Activated T-cell treated with anti-CD3 and anti-CD28 coated beads for 1 hour (primary cell): Measurements from ENCODE around the gene LGALS7B.
"Not testable (repeated sequence)": the region's sequence is repeated elsewhere in the genome, so short reads cannot be mapped to it uniquely, and the experiment has no call there.

Experiments used
- DNase-seq: peaks from one replicate; pipeline ENCODE4 v3.0.0-alpha.2; 2020; ENCODE audit warnings: low read depth

The LGALS7B gene

DNA sequence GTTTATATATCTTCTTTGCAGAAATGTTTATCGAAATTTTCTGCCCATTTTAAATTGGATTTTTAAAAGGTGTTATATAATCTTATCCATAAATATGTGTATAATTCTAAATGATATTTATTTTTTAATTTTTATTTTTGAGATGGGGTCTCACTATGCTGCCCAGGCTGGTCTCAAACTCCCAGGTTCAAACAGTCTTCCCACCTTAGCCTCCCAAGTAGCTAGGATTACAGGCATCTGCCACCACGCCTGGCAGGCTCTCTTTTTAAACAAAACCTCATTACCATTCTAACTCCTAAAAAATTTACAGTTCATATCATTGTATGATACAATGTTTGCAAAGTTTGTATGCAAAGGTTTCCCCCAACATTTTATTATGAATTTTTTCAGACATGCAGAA, 7.2 kb downstream of the LGALS7B start:
- no peak for DNase-seq

DNA sequence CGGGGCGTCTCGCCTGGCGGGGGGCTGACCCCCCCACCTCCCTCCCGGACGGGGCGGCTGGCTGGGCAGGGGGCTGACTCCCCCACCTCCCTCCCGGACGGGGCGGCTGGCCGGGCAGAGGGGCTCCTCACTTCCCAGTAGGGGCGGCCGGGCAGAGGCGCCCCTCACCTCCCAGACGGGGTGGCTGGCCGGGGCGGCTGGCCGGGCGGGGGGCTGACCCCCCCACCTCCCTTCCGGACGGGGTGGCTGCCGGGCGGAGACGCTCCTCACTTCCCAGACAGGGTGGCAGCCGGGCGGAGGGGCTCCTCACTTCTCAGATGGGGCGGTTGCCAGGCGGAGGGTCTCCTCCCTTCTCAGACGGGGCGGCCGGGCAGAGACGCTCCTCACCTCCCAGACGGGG, 8.8 kb downstream of the LGALS7B start:
- not testable (repeated sequence) for DNase-seq

DNA sequence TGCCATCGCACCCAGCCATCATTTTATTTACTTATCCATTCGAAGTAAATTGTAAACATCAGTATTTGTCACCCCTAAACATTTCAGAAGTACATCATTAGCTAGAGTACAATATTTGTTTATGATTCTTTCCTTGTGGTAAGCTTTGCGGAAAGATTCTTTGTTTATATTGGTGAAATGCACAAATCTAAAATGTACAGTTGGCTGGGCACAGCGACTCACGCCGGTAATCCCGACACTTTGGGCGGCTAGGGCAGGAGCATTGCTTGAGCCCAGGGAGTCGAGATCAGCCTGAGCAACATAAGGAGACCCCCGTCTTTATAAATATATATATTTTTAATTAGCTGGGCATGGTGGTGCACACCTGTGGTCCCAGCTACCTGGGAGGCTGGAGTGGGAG, 10.1 kb downstream of the LGALS7B start:
- no peak for DNase-seq

DNA sequence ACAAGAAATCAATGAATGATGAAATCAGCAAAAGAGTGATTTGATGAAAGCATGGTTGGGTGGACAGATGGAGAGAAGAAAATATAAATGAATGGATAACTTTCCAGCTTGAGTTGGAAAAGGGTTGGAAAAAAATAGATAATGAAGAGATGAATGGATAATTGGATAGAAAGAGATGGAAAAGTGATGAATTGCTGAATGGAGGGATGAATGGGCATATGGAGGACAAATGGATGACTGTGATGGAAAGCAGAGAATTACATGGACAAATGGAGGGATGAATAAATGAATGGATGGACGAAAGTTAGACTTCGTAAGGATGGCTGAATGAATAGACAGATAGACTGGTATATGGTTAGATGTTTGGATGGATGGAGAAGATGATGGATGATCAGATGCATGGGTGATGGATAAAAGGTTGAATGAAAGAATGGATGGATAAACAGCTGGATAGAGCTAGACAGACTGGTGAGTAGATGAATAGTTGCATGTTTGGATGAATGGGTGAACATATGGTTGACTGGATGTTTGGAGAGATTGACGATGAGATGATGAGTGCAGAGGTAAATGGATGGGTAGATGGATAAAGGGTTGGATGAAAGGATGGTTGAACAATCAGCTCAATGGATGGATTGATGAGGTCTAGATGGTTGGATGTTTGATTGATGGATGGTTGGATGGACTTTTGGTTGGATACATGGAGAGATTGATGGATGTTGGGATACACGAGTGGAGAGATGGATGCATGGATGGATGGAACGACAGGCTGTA, 11.8 kb downstream of the LGALS7B start:
- DNase-seq = no peak

DNA sequence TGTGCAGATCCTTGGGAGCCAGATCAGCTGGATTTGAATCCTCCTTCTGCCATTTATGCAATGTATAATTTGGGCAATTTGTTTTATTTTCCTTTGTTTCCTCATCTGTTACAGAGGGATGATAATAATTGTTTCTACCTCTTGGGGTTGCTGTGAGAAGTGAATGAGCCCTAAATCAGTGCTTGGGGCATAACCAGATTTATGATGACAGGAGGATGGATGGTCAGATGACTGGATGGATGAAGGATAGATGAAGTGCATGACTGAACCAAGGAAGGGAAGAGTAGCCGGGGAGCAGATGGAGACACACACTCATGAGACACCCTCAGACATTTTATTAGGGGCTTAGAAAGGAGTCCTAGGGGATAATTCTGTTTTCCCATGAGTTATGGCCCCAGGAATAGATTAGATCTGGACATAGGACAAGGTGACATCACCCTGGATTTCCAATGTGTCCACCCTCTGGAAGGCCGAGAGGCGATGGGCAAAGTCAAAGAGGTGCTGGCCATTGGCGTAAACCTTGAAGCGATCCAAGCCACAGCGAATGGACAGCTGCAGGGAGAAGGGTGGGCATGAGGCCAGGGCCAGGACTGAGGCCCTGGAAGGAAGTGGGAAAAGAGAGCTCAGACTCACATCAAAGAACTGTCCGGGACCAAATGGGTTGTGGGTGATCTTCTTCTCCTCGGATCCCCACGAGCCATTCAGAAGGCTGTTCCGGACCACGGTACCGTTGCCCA, 12.5 kb downstream of the LGALS7B start:
- DNase-seq = no peak

DNA sequence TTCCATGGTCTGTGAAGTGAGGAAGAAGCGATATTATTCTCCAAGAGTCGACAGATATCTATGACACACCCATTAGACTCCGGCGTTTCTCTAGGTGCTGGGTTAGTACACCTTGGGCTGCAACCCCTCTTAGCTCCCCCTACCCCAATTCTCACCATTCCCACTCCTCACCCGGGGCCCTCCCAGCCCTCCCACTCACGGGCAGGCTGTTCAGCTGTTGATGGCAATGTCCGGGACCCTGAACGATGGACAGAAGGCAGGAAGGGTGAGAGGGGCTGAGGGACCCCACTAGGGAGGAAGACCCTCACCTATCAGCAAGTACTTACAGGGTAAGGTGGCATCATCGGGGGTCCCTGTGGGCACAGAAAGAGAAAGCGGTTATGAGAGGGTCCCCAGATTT, 14.5 kb downstream of the LGALS7B start:
- no peak for DNase-seq

DNA sequence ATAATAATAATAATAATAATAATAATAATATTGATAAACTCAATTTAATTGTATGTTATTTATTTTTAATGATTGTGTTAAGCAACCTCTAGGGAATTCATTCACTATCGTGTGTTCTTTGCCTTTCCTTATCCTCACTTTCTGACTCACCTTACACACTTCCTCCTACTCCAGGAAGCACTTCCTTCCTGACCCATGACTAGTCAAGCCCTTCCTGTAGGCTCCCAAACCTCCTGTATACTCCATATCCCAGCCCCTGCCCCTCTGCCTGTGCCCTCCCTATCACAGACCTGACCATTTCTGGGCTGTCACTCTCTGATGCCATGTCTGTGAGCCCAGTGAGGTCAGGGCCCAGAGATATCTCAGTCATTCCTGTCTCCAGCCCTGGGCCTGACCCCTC, 16.2 kb downstream of the LGALS7B start:
- no peak for DNase-seq

DNA sequence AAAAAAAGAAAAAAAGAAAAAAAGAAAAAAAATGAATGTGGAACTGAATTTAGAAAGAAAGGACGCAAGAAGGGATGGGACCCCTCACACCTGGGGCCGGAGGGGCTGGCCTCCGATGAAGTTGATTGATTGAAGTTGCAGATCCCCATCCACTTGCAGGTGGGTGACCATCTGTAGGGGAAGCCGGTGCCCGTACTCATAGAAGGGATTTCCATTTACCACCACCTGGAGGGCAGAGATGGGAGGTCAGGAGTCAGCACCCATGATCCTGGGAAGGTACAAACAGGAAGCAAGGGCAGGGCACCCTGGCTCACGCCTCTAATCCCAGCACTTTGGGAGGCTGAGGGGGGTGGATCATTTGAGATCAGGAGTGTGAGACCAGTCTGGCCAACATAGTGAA, 17.4 kb downstream of the LGALS7B start:
- no peak for DNase-seq

DNA sequence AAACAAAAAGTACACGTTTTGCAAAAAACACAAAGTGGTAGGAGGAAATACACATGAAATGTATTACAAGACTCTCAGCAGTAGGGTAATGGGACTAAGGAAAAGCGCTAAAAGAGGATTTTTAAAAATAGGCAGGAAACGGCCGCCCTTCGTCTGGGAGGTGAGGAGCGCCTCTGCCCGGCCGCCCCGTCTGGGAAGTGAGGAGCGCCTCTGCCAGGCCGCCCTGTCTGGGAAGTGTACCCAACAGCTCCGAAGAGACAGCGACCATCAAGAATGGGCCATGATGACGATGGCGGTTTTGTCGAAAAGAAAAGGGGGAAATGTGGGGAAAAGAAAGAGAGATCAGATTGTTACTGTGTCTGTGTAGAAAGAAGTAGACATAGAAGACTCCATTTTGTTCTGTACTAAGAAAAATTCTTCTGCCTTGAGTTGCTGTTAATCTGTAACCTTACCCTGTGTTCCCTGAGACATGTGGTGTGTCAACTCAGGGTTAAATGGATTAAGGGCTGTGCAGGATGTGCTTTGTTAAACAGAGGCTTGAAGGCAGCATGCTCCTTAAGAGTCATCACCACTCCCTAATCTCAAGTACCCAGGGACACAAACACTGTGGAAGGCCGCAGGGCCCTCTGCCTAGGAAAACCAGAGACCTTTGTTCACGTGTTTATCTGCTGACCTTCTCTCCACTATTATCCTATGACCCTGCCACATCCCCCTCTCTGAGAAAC, 18.5 kb downstream of the LGALS7B start:
- DNase-seq = not testable (repeated sequence)

DNA sequence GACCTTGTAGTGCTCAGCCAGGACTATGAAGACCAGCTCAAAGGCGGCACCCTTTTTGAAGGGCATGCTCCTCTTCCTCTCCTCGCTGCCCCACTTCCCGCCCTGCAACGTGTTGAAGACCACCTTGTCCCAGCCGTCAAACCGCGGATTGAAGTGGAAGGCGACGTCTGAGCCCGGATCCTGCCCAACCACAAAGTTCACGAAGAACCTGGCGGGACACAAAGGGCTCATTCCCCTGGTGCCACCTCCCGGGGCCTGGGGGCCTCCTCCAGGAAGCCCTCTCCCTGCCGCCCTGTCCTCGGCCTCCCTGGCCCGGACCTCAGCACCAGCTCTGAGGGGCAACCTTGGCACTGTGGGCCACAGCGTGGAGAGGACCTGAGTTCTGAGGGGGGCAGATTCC, 19.7 kb downstream of the LGALS7B start:
- DNase-seq = no peak

DNA sequence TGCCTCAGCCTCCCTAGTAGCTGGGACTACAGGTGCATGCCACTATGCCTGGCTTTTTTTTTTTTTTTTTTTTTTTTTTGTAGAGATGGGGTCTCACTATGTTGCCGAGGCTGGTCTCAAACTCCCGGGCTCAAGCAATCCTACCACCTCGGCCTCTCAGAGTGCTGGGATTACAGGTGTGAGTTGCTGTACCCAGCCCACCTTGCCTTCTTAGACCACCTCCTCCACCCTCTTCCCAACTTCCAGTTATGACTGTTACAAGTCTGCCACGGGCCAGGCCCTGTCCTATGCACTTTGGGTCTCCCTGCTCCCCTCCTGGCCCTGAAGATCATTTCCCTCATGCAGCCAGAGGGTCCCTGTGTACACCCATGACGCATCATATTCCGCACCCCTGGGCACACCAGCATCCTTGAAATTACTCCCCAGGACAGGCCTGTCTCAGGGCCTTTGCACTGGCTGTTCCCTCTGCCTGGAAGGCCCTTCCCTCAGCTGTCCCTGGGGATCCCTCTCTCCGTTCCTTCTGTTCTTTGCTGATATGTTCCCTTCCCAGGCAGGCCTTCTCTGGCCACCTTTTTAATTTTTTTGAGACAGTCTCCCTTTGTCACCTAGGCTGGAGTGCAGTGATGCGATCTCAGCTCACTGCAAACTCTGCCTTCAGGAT, 20.7 kb downstream of the LGALS7B start:
- DNase-seq = no peak

DNA sequence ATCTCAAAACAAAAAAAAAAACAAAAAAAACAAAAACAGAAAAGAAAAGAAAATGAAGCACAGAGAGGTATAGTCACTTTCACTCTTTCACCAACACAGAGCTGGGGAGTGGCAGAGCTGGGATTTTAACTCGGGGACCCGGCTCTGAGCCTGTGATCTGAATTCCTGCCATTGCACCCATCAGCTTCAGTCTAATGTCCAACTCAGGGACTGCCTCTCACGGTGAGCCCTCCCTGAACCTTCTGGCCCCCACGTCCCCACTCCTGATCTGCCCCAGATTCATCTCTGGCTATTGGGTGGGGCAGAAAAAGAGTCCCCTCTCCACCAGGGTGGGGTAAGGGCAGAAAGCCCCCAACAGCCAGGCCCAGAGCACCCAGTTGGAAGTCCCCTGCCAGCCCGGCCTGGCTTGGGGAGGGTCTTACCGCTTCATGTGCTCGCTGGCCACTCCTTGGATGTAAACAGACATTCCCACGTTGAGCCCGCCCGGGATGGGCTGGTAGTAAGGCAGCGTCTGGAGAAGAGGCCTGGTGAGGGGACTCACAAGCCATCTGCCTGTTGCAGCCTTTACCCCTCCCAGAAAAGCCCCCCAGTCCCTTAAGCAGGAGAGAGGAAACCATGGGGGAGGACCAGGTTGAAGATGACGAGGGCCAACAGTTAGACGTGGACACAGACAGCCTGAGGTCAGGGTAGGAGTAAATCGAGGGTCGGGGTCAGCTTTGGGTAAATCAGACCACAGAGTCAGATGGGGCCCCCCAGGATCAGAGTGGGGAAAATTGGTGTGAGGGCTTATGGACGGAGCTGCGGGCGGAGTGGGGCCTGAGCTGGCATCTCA, 23.2 kb downstream of the LGALS7B start:
- no peak for DNase-seq

DNA sequence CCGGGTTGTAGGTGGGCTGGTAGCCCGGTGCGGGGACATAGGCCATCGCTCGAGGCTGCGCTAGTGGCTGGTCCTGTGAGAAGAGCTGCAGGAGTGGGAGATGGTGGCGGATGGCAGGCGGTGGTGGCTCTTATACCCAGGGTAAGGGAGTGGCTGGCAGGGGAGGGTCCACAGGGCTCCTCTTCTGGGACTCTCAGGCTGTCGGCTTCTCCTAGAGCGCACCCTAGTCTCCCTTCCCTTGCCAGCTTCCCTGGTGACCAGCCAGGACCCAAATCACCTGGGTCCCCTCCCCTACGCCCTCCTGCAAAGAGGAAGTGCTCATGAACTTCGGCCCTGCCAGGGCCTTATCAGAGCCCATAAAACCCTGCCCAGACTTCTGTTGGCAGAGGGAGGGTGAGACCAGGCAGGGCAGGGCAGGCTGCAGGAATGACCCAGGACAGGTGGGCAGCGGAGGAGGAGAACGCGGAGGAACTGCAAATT, 23.9 kb downstream of the LGALS7B start, which contains the start of gene LGALS4:
TSS of gene LGALS4 (minus strand) at position 105 of the 480 bp plus-strand sequence. CDS start at position 46, 59 bp downstream.
- DNase-seq = no peak

DNA sequence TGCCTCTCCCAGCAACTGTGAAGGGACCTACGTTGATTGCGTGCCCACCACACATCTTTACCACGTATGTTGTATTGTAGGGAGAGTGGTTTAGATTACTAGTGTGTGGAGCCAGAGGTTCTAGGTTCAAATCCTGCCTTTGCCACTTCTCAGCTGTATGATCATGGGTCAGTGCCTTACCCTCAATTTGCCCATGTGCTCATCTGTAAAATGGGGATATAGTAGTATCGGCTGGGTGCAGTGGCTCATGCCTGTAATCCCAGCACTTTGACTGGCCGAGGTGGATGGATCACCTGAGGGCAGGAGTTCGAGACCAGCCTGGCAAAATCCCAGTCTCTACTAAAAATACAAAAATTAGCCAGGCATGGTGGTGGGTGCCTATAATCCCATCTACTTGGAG, 24.3 kb downstream of the LGALS7B start:
- DNase-seq = no peak

DNA sequence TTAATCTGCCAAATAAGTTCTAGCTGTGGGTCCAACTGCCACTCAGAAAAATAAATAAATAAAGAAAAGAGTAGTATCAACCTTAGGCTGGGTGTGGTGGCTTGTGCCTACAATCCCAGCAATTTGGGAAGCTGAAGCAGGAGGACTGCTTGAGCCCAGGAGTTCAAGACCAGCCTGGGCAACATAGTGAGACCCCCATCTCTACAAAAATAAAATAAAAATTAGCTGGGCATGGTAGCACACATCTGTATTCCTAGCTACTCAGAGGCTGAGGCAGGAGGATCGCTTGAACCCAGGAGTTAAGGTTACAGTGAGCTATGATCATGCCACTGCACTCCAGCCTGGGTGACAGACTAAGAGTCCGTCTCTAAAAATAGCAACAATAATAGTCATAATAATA, 24.9 kb downstream of the LGALS7B start:
- DNase-seq = not testable (repeated sequence)

DNA sequence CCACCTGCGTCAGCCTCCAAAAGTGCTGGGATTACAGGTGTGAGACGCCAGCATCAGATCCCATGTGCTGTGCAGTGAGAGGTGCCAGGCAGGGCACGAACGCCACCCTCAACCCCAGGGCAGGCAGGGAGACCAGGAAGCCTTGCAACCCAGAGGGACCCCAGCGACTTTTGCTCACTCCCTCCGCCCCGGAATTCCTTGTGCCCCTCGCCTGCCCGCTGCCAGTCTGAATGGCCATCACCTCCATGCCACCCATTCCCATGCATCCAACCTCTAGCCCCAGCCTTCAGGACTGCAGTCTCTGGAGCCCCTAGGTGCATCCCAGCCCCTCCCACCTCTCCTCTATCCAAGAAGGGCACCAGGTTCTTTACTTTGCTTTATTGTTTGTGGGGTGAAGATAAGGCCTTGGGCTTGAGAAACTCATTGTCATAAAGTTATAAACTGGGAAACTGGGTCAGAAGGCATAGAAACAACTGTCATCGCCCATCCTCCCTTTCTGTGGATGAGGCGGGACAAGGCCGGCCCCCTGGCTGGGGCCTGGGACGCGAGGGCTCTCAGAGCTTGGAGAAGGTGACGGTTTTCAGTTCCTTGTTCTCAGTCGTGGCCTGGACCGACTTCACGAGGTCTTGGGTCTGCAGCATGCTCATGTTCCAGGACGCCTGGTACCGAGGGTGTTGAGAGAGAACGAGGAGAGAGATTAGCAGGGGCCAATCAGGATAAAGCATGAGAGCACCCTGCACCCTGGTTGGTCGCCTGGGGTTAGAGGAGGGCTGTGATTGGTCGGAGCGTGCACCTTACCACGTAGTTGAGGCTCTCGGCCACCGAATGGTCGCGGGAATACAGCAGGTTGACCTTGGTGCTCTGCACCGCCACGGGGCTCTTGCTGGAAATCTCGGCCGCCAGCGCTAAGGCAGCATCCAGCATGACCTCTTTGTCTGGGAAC, 26.3 kb downstream of the LGALS7B start:
- no peak for DNase-seq

DNA sequence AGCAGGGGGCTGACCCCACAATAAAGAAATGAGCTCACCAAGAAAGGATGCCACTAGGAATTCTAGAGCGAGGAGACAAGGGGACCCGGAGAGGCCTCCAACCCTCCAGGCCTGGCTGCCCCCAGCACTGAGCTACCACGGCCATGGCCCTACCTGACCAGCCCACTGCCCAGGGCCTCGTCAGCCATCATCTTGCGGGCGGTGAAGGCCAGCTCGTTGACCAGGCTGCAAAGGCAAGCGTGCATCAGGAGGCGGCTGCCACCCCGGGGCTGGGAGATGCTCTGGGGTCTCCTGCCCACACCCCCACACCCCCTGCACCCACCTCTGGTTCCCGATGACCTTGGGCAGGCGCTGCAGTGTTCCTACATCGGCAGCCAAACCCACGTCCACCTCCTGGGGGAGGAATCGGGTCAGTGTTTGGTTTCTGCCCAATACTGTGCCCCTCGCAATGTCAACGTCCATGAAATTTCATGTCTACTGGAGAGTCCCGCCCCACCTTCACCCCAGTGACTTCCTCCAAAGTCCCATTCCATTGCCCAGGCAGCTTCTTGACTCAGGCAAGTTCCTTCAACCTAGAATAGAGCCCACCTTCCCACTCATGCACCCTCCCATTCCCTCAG, 27.2 kb downstream of the LGALS7B start:
- no peak for DNase-seq

DNA sequence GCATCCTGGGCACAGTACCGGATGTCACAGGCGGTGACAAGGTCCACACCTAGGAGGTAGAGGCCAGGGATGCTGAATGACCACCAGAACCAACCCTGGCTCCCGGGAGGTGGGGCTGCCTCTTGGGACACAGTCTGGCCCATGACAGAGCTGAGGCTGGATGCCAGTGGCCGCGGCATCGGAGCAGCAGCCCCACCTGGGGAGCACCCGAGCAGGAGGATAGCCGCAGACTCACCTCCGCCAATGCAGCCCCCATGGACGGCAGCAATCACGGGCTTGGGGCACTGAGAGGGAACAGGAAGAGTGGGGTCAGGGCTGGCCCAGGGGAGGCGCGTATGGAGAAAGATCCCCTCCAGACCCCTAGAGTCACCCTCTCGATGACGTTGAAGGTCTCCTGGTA, 28.1 kb downstream of the LGALS7B start:
- DNase-seq = no peak

DNA sequence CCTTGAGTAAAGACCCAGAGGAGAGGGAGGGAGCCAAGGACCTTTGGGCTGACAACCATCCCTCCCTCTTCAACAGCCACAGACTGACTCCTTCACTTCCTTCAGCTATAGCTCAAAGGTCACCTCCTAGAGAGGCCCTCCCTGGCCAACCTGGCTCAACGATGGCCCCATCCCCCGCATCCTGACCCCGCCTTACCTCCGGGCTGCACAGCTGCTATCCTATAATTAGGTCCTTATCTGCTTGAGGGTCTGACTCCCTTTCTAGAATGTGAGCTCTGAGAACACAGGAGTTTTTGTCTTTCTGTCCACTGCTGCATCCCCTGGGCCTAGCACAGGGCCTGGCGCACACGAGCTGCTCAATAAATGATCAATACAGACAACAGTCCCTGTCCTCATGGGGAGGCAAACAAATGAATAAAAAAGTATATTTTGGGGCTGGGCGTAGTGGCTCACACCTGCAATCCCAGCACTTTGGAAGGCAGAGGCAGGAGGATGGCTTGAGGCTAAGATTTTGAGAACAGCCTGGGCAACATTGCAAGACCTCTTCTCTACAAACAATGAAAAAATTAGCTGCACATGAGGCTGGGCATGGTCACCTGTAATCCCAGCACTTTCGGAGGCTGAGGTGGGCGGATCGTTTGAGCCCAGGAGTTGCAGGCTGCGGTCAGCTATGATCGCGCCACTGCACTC, 30.4 kb downstream of the LGALS7B start:
- DNase-seq = no peak
